Measurements from ENCODE around the gene CEP112. TPM values are rescaled to one million over a fixed set of nuclear protein-coding genes. Genes with fewer than 3 reads are reported as not detected.

The CEP112 gene
- total RNA-seq, 1 donor from 2014 or later: 21.8 TPM

DNA sequence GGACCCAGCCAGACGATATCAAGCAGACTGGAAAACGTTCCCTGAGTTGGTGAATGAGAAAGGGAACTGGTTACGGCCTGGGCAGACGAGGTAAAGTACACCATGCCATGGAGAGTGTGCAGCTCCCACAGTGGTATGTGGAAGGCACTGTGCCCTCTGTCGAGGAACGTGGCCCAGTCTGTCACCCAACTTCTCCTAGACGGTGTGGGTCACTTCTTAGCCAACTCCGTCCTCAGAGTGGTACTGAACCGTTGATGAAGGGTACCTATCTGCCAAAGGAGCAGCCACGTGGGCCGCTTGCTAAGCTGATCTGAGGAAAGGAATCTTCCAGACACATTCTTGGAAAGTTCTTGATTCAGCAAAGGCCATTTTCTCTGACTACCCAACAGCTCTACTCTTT is 574.4 kb downstream of the CEP112 start:
- Mint-ChIP-seq H3K4me1 (ENCODE audit: low read depth) (peaks cover 9% of the 10 kb centered on the region), H3K27ac (ENCODE audit: unreplicated experiment) (no peak overlapping the region), H3K36me3 (ENCODE audit: low read depth) (no peaks in the 10 kb centered on the region), H3K27me3 (ENCODE audit: low read depth) (no peaks in the 10 kb centered on the region), H3K9me3 (ENCODE audit: low read depth) (no peaks in the 10 kb centered on the region), H3K4me3 (ENCODE audit: unreplicated experiment) (no peak overlapping the region)
- DNase-seq (ENCODE audit: low spot score): no peak
- TF ChIP-seq, protein P1, sequence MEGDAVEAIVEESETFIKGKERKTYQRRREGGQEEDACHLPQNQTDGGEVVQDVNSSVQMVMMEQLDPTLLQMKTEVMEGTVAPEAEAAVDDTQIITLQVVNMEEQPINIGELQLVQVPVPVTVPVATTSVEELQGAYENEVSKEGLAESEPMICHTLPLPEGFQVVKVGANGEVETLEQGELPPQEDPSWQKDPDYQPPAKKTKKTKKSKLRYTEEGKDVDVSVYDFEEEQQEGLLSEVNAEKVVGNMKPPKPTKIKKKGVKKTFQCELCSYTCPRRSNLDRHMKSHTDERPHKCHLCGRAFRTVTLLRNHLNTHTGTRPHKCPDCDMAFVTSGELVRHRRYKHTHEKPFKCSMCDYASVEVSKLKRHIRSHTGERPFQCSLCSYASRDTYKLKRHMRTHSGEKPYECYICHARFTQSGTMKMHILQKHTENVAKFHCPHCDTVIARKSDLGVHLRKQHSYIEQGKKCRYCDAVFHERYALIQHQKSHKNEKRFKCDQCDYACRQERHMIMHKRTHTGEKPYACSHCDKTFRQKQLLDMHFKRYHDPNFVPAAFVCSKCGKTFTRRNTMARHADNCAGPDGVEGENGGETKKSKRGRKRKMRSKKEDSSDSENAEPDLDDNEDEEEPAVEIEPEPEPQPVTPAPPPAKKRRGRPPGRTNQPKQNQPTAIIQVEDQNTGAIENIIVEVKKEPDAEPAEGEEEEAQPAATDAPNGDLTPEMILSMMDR (IDR thresholded peaks at IDR 0.05): no peak

DNA sequence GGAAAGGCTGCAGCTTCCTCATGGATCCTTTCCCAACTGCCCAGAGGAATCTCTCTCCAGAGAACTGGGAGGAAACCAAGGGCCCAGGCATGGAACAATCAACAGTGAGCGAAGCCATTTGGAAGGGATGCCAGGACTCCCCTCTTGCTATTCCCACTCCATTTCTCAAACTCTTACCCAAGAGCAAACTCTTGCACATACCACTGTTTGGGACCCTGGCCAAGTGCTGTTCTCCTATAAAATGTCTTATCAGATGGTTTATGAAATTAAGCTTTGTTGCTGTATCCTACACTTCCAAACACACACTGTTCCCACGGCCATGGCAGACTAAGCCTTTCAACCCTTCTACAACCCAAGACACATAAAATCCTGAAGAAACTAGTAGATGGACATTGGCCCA is 582.2 kb downstream of the CEP112 start:
- TF ChIP-seq, protein P1 (IDR thresholded peaks at IDR 0.05): no peak
- H3K4me1 Mint-ChIP-seq (ENCODE audit: low read depth): no peaks in the 10 kb centered on the region

DNA sequence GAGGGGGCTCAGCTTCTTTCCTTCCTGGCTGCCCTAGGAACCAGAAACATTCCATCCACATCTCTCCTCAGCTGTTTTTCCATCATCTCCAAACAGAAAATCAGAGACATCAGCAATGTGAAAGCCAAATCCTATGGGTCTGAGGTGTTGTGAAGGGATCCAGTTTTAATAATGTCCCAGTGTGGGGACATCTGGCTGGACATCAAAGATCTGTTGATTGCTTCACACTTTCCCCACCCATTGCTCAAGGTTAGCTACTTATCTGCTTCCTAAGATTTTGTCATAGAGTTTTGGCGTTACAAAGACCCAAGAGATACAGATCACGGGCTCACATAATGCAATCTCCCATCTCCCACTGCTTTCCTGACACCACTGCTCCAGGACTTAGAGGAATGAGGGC is 582.6 kb downstream of the CEP112 start:
- no peak for DNase-seq (ENCODE audit: low spot score)
- TF ChIP-seq, protein P1 (IDR thresholded peaks at IDR 0.05): no peak
- H3K4me3 Mint-ChIP-seq (ENCODE audit: unreplicated experiment): no peak overlapping the region
- no peaks in the 10 kb centered on the region for H3K4me1 Mint-ChIP-seq (ENCODE audit: low read depth)
- no peaks in the 10 kb centered on the region for H3K27me3 Mint-ChIP-seq (ENCODE audit: low read depth)
- no peak overlapping the region for H3K27ac Mint-ChIP-seq (ENCODE audit: unreplicated experiment)
- H3K36me3 Mint-ChIP-seq (ENCODE audit: low read depth): no peaks in the 10 kb centered on the region
- no peaks in the 10 kb centered on the region for H3K9me3 Mint-ChIP-seq (ENCODE audit: low read depth)

More for the DNA sequence above, 582.2 kb downstream of the CEP112 start:
- H3K4me3 Mint-ChIP-seq (ENCODE audit: unreplicated experiment): no peak overlapping the region
- DNase-seq (ENCODE audit: low spot score): no peak
- H3K36me3 Mint-ChIP-seq (ENCODE audit: low read depth): no peaks in the 10 kb centered on the region
- H3K27me3 Mint-ChIP-seq (ENCODE audit: low read depth): no peaks in the 10 kb centered on the region
- no peaks in the 10 kb centered on the region for H3K9me3 Mint-ChIP-seq (ENCODE audit: low read depth)
- no peak overlapping the region for H3K27ac Mint-ChIP-seq (ENCODE audit: unreplicated experiment)

DNA sequence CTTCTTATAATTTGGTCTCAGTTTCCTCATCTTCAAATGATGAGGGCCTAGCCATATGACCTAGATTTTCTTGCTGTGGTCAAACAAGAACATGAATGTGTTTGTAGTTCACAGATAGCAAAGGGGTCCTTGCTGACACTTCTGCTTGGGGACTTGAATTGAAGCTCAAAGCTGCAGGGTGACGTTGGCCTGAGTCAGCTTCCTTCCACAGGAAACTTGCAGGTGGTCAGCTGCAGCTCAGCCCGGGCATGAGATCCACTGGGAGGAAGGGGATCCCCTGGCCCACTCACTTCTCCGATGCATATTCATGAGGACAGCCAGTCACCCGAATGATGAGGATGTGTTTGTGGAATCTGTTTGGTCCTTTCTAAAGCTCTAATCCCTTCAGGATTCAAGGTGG is 587.9 kb downstream of the CEP112 start:
- no peak for DNase-seq (ENCODE audit: low spot score)
- no peaks in the 10 kb centered on the region for H3K9me3 Mint-ChIP-seq (ENCODE audit: low read depth)
- no peak overlapping the region for H3K27ac Mint-ChIP-seq (ENCODE audit: unreplicated experiment)
- peaks cover 11% of the 10 kb centered on the region for H3K4me1 Mint-ChIP-seq (ENCODE audit: low read depth)
- TF ChIP-seq, protein P1 (IDR thresholded peaks at IDR 0.05): no peak
- no peak overlapping the region for H3K4me3 Mint-ChIP-seq (ENCODE audit: unreplicated experiment)
- no peaks in the 10 kb centered on the region for H3K27me3 Mint-ChIP-seq (ENCODE audit: low read depth)
- H3K36me3 Mint-ChIP-seq (ENCODE audit: low read depth): no peaks in the 10 kb centered on the region

DNA sequence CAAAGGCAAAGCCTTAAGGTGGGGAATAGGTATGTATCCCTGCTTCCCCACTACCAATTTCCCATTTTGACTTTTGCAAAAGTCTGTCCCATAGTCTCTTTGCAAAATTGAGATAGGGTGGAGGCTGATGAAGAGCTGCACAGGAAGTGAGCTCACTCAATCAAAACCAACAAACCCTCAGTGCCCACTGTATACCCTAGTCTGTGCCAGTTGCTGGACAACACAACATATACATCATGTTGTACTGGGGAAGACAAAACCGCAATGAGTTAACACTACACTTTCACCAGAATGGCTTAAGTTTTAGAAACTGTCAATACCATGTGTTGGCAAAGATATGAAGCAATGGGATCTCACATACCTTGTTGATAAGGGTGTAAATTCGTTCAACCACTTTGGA is 590.1 kb downstream of the CEP112 start:
- Mint-ChIP-seq H3K9me3 (ENCODE audit: low read depth) (no peaks in the 10 kb centered on the region), H3K4me1 (ENCODE audit: low read depth) (peaks cover 11% of the 10 kb centered on the region), H3K4me3 (ENCODE audit: unreplicated experiment) (no peak overlapping the region), H3K27me3 (ENCODE audit: low read depth) (no peaks in the 10 kb centered on the region), H3K27ac (ENCODE audit: unreplicated experiment) (no peak overlapping the region), H3K36me3 (ENCODE audit: low read depth) (no peaks in the 10 kb centered on the region)
- TF ChIP-seq, protein P1 (IDR thresholded peaks at IDR 0.05): no peak
- DNase-seq (ENCODE audit: low spot score): no peak
